GM18858 (cell line): ENCODE results near the gene RRAGD.
A peak's percentile ranks its signal among the peaks of the same experiment; 100 is the strongest.

Source experiments
- ATAC-seq: cut with Tn5 transposase; IDR thresholded peaks from one replicate; pipeline ENCODE4 v1.9.1; 2021; ENCODE audit not compliant: unreplicated experiment

RRAGD gene, protein sequence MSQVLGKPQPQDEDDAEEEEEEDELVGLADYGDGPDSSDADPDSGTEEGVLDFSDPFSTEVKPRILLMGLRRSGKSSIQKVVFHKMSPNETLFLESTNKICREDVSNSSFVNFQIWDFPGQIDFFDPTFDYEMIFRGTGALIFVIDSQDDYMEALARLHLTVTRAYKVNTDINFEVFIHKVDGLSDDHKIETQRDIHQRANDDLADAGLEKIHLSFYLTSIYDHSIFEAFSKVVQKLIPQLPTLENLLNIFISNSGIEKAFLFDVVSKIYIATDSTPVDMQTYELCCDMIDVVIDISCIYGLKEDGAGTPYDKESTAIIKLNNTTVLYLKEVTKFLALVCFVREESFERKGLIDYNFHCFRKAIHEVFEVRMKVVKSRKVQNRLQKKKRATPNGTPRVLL

DNA sequence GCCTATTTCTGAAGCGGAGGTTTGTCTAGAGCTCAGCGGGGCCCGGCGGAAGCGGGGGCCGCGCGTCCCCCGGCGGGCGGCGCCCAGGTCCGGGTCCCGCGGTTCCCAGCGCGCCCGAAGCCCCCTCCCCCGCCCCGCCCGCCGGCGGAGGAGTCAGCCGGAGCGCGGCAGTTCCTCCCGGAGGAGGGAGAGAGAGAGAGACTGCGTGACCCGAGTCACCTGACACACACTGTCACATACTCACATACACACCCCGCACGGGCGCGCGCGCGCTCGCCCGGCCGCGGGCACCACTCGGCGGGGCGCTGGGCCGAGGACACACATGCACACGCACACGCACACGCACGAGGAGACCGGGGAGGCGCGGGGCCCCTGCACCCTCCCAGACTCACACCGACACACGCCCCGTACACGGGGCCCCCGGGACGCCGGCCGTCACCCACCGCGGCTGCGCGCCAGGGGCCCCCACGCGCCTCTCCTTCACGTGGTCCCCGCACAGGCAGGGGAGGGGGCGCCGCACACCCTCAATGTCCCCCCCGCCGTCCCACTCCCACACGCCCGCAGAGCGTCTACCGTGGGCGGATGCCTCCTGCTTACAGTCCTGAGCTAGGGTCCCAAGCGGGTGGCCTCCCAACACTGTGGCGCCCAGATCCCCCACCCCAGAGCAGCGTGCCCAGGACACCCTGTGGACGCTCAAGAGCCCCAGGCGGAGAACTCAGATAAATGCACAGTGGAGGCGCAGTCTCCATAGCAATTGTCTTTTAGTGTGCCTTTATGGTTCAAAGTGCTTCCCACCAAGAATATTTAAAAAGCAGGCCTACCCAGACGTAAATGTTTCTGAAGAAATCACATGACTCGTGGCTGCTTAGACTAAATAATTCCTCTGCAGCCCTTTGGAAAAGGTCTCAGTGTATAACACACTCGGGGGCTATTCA lies at the start of gene RRAGD:
RRAGD (minus strand) TSS at position 203 of the 935 bp plus-strand sequence. CDS start 280 bp downstream, outside the sequence.
- peak; percentile 74 for ATAC-seq

DNA sequence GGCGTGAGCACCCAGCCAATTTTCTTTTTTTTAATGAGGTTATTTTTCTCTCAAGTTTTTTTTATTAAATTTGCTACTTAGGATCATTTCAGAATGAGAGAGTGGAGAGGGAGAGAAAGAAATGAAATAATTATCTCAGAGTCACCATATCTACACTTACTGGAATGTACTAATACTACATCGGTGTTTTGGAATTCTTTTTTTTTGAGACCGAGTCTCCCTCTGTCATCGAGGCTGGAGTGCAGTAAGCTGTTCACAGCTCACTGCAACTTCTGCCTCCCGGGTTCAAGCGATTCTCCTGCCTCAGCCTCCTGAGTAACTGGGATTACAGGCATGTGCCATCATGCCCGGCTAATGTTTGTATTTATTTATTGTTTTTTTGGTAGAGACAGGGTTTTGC lies 48.6 kb upstream of the RRAGD start:
- ATAC-seq = no peak

DNA sequence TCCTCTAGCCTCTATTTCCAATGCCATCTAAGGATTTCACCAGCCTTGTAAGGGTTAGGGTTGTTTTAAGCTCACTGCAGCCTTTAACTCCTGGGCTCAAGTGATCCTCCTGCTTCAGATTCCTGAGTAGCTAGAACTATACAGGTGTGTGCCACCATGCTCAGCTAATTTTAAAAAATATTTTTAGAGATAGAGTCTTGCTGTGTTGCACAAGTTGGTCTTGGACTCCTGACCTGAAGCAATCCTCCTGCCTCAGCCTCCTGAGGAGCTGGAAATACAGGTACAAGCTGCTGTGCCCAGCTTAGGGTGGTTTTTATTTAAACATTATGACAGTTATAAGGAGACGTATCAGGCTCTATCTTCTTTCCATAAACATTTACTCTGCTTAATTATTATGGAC lies 47.4 kb upstream of the RRAGD start:
- no peak for ATAC-seq

DNA sequence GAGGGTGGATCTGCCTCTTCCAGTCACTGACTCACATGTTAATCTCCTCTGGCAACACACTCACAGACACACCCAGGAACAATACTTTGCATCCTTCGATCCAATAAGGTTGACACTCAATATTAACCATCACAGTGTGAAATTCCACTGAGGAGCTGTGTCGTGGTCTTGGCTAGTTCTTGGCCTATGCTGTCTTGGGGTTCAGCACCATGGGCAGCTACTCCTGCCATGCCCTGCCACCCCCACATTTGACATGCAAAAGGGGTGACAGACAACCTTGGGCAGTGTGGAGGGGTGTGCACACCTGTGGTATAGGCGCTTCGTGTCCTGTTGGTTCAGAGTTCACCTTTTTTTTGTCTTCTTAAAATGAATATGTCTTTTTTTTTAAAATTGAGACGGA lies 46.6 kb upstream of the RRAGD start:
- ATAC-seq = no peak

DNA sequence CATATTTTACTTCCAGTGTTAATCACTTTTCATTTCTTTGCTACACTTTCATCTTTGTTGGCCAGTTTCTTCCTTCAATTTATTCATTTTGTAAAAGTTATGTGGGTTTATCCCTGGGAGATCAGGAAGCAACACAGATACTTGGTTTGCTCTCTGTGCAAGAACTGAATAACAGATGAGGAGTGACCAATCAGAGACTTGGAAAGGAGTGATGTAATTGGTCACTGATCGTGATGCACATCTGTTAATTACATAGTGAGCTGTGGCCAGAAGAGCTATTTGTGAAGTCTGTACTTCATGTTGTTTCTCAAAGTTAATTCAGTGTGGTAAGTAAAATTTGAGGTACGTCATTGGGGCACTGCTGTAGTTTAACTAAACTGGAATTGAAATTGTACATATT lies 42.2 kb upstream of the RRAGD start:
- no peak for ATAC-seq

DNA sequence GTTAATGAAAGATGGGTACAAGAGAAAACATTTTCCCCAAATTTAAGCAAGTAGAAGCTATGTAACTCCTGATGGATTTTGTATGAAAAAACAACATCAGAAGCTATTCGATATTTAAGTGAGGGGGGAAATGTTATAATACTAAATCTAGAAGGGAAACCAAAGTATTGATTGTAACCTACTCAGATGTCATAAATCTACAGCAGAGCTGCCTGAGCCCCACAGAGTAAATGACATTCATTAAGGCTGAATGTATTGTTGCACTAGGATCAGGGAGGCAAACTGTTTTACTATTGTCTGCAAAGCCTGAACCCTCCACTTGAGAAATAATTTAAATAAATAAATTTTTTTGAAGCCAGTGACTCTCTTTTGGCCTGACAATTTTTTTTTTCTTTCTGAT lies 40.2 kb upstream of the RRAGD start:
- ATAC-seq = no peak

DNA sequence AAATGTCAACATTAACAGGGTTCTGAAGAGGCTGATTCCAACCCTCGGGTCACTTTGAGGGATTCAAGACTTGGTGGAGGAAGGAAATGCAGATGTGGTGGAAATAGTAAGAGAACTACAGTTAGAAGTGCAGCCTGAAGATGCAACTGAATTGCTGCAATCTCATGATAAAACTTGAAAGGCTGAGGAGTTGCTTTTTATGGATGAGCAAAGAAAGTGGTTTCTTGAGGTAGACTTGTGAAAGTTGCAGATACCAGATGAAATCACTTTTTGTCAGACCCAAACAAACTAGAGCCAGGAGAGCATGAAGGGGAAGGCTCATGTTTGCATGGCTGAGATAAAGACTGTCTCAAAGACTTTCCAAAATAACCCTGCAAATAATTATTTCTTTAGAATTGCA lies 37.1 kb upstream of the RRAGD start:
- no peak for ATAC-seq

DNA sequence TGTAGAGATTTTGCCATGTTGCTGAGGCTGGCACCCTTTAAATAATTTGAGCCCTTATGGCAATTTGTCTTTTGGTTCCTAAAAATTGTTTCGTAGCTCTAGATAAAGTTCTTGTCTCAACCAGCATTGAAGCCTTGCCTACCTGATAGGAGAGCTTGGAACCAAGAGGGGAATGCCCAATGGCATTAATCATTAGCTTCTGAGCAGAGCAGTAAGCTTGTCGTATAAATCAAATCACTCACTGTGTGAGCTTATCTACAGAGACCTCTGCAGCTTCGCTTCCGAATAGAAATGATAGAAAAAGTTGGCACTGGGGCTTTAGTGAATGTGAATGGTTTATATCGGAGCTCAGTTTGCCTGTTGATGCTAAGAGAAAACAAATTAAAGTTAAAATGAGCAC lies 31.6 kb upstream of the RRAGD start:
- ATAC-seq = no peak

DNA sequence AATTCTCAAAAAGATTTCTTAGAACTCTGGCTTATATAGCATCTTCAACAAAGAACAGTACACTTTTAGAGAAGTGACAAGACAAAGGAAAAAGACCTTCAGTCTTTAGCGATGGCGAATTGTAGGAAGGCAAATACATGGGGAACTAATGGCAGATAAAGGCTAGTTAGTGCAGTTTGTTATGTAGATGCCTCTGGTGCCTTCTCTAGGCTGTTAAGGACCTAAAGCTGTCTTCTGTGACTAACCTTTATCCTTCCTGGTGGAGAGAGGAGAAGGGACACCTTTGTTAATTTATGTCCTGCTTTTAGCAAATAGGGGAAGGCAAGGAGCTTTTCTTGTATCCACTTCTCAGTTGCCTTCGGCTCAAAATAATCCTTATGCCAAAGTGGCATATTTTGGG lies 28.1 kb upstream of the RRAGD start:
- ATAC-seq = no peak

DNA sequence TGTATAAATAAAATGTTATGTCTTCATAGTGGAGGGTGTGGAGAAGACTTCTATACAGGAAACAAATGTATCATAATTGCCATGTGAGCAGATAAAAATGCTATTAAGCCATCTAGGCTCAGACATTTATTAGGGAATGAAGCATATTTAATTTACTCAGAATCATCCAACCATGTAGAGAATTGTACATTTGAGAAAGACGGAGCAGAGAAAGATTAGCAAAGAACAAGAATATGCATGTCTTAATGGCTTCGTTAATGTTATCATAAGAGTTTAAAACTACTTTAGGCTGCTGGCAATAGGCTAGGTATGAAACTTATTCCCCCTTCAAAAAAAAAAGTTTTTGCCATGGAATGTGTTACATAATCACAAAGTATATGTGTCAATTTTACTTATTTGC lies 26.9 kb upstream of the RRAGD start:
- no peak for ATAC-seq

DNA sequence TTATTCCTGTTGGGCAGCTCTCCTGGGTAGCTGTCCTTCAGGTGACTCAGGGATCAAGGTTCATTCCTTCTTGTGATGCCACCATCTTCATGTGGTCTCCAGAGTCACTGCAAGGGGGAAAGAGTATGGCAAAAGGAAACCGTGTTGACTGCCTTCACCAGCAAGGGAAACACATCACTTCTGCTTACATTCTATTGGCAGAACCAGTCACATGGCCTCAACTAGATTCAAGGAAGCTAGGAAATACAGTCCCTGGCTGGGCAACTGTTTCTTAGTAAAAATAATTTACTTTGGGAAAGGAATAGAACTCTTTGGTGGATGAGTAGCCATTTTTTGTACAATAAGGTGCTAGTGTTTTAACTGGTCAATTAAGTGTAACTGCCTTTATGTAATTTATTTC lies 26.2 kb upstream of the RRAGD start:
- no peak for ATAC-seq

DNA sequence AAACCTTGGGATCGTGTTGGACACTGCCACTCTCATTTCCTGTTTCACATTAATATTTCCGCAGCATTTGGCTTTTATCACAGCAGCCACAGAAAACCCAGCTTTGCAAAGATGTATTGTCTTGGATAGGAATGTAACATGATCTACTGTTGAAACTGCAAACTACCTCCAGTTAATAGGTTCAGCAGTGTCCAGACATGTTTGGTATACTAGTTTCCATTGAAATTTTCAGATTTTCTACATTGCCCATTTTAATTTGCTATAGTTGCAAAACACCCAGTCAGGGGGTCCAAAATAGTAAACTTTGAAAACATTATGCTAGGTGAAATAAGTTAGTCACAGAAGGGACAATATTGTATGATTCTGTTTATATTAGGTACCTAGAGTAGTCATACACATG lies 24.2 kb upstream of the RRAGD start:
- no peak for ATAC-seq

DNA sequence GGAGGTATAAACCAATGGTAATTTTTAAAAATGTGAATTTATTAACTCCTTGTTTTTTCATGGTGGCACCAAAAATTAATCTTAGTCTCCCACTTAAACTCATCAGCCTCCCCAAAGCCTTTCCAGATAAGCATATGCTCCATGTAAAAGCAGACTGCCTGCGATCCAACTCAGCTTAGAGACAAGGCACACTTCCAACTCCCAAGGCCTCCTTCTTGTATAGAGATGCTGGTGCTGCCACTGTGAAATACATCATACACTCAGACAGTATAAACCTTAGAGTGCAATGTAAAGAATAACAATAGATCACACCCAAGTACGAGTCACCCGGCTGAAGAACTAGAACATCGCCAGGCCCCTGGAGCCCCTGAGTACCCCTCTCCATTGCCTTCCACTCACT lies 22.9 kb upstream of the RRAGD start:
- ATAC-seq = no peak

DNA sequence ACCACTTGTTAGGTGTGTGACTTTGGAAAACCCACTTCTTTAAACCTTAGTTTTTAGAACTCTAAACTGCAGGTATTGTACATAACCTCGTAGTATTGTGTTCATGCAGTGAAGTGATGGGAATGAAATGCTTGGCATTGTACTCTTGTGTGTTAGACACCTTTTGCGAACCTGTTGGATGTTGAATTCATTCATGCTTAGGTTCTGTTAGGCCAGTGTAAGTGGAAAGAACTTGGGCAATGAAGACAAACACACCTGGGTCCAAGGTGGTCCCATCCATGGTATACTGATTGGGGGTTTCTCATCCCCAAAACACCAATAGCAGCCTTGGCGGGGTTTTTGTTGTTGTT lies 22.1 kb upstream of the RRAGD start:
- no peak for ATAC-seq

DNA sequence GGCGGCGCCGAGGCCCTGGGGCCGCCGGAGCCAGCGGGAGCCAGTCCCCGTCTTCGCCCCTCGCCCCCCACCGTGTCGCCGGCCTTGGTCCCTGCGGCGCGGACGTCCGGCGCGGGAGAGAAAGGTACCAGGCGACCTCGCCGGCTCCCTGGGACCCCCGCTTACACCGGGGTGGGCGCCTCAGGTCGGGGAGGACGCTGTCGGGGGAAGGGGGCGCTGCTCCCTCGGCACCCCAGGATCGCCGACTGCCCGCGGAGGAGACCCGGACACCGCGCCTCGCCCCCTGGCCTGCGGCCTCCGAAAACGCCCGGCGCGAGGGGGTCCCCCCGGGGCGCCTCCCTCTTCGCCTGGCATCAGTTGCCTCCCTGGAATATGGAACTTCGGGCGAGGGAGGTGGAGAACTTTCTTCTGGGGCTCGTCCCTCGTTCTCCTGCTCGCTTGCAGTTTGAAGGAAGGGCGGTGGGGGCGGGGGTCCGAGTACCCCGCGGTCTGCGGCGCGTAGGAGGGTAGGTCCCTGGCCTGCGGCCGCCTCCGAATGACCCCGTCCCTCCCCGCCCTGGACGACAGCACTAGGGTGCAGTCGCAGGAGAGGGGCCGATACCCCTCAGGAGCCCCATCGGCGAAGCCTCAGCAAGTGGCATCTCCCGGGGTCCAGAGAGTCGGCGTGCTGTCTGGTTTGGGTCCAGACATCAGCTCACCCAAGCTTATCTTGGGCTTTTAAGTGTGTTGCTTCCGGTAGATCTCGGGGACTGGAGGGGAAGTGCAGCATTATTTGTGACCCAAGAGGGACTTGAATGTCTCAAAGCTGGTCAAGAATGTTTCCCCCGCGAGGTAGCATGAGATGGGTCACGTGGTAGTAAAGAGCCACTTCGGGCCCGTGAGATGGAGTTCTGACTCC lies 21.4 kb upstream of the RRAGD start:
- ATAC-seq = no peak

DNA sequence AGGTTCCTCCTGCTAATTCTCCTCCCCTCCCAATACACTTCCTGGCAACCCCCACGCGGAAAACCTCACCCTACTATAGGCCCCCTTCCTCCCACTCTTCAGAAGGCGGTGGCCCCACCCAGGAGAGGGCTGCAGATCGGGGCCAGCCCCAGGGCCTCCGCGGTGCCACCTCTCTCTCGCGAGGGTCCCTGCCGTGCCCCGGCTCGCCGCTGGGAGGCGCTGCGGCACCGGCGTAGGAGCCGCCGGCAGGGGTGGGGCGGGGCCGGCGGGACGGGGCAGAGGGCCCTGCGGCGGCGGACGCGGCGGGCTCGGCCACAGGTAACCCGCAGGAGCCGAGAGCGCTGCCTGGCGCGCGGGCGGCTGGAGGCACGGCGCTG lies 20.8 kb upstream of the RRAGD start, which contains the start of gene ANKRD6:
ANKRD6 (plus strand) TSS at position 278 of the 377 bp plus-strand sequence. CDS start 133,825 bp downstream, outside the sequence.
- peak; percentile 73 for ATAC-seq

DNA sequence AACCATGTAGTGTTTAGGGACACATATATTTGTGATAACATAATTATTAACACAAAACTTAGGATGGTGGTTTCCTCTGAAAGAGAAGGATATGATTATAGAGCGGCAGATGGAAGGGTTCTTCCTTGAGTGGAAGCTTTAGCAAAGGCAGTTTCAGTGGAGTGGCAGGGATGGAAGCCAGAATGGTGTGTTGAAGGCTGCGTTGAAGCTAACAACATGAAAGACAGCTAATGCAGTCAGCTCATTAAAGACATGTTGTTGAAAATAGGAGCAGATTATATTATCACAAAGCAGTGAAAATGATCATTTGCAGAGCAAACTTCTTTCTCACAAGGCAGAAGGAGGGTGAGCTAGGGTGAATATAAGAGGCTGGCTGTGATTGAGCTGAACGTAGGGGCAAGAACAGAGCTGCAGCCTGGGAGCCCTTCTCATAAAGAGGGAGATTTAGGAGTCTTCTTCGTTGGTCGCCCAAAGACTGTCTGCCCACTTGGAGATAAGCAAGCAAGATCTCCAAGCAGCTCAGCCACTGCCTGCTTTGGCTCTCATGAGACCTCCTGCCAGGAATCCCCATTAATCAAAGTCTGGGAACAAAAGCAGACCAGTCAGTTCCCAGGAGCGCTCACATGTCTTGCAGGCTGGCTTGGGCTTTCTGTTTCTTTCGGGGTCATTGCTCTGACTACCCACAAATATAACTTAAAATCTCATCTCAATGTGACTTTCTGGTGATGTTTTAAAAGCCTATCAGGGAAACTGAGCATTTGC lies 18.3 kb upstream of the RRAGD start:
- no peak for ATAC-seq

DNA sequence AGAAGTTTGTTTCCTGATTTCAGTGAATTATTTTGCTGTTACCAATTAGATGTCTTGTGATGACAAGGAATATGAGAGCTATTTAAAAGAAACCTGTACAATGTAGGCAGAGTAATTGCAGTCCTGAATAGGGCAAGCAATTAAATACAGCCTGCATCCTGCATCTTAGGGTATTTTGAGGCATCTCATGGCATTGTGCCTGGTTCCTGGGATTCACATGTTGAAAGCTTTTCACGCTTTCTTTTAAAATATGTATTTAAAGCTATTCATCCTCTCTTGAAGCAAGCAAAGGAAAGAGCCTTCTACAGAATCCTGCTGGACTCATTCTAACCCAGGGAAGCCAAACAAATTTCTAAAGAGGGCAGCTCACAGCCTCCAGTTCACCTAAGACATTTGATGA lies 4.7 kb upstream of the RRAGD start:
- ATAC-seq = no peak

DNA sequence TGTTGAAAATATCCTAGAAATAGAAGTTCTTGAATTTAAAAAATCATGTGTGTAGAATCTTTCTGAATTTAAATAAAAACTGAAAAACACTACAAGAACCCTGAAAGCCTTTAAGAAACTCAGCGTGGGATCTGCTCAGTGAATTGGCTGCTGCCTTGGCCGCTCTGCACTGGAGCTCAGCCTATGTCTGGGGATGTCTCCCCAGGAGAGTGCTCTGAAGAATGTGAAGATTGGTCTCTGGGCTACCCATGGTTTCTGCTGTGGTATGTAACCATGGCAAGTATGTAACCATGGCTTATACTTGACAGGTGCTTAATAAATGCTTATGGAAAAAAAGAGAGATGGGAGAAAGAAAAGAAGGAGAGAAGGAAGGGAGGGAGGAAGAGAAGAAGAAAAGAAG lies 3.1 kb upstream of the RRAGD start:
- no peak for ATAC-seq

DNA sequence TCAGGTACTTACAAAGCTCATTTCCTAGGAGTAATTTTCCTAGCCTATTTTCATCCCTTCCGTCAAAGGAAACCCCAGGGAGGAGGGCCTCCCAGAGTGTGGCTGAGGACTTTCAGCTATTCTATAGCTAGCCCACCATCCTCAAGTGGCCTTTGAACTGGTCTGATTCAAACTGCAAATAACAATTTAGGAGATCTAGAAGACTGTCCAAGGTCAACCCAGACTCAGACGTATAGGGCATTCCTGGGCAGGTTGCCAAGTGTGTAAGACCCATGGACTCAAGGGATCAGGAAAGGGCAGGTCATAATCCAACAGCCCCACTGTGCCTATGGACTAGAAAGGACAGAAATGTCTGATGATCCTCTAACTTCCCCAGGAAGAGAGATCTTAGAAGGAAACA lies 2.1 kb upstream of the RRAGD start:
- ATAC-seq = no peak
